ENCODE results near the gene PRRC1. TPM values are rescaled to one million over a fixed set of nuclear protein-coding genes. Genes with fewer than 3 reads are reported as not detected.

PRRC1 gene
- 10 to 100 TPM; 37.9 to 41.0 TPM for total RNA-seq

- Mint-ChIP-seq H3K4me1 (peaks cover 22% of the 10 kb centered on the region), H3K4me3 (peak within 1 kb of the TSS; percentile 81), H3K36me3 (peaks cover 32% of the 10 kb centered on the region), H3K27me3 (peaks cover 3% of the 10 kb centered on the region), H3K27ac (peak within 1 kb of the TSS; percentile 79), H3K9me3 (peaks cover 10% of the 10 kb centered on the region)
- ATAC-seq (ENCODE audit: low read depth): peak; percentile 97
- POLR2A ChIA-PET: interaction anchor here (0.7 to 1.2 kb wide), 3 partner anchors 11 to 740 kb away, joined by 3 to 4 read pairs (median 3); no protein-coding TSS in a partner anchor
- DNase-seq: peak; percentile 81
Measured at GRCh38 chr5:127517480-127518318, at the start of gene PRRC1. Gene PRRC1 (plus strand): TSS chr5:127517640. CDS start chr5:127523480, 5,840 bp downstream.

- no peaks in the 10 kb centered on the region for H3K9me3 Mint-ChIP-seq
- no peak overlapping the region for H3K4me3 Mint-ChIP-seq
Measured at GRCh38 chr5:127471211-127471610, 46.2 kb upstream of the PRRC1 start.

GRCh38 chr5:127472700-127473099, 44.7 kb upstream of the PRRC1 start:
- POLR2A ChIA-PET: no interaction called here
- ATAC-seq (ENCODE audit: low read depth) (no peak), DNase-seq (no peak)
- H3K4me3 Mint-ChIP-seq: no peak overlapping the region
- H3K4me1 Mint-ChIP-seq: no peaks in the 10 kb centered on the region
- peaks cover 18% of the 10 kb centered on the region for H3K27me3 Mint-ChIP-seq
- H3K27ac Mint-ChIP-seq: no peak overlapping the region
- no peaks in the 10 kb centered on the region for H3K36me3 Mint-ChIP-seq
- H3K9me3 Mint-ChIP-seq: no peaks in the 10 kb centered on the region

More at GRCh38 chr5:127471211-127471610, 46.2 kb upstream of the PRRC1 start:
- Mint-ChIP-seq H3K27ac (no peak overlapping the region), H3K27me3 (peaks cover 21% of the 10 kb centered on the region), H3K36me3 (no peaks in the 10 kb centered on the region), H3K4me1 (no peaks in the 10 kb centered on the region)
- POLR2A ChIA-PET: no interaction called here
- DNase-seq (no peak), ATAC-seq (ENCODE audit: low read depth) (no peak)

GRCh38 chr5:127486471-127486870, 31.0 kb upstream of the PRRC1 start:
- Mint-ChIP-seq H3K27me3 (peaks cover 42% of the 10 kb centered on the region), H3K9me3 (no peaks in the 10 kb centered on the region), H3K4me3 (no peak overlapping the region), H3K27ac (no peak overlapping the region), H3K36me3 (no peaks in the 10 kb centered on the region), H3K4me1 (no peaks in the 10 kb centered on the region)
- no peak for DNase-seq
- ATAC-seq (ENCODE audit: low read depth): no peak
- POLR2A ChIA-PET: no interaction called here

GRCh38 chr5:127492854-127493738, 24.3 kb upstream of the PRRC1 start:
- Mint-ChIP-seq H3K36me3 (no peaks in the 10 kb centered on the region), H3K27ac (no peak overlapping the region), H3K4me3 (no peak overlapping the region), H3K9me3 (no peaks in the 10 kb centered on the region), H3K27me3 (peaks cover 48% of the 10 kb centered on the region), H3K4me1 (no peaks in the 10 kb centered on the region)
- ATAC-seq (ENCODE audit: low read depth): peak; percentile 39
- no peak for DNase-seq
- POLR2A ChIA-PET: no interaction called here

GRCh38 chr5:127498548-127498947, 18.9 kb upstream of the PRRC1 start:
- H3K9me3 Mint-ChIP-seq: no peaks in the 10 kb centered on the region
- no peak overlapping the region for H3K4me3 Mint-ChIP-seq
- POLR2A ChIA-PET: no interaction called here
- no peaks in the 10 kb centered on the region for H3K4me1 Mint-ChIP-seq
- ATAC-seq (ENCODE audit: low read depth) (no peak), DNase-seq (no peak)
- H3K27ac Mint-ChIP-seq: no peak overlapping the region
- H3K36me3 Mint-ChIP-seq: no peaks in the 10 kb centered on the region
- H3K27me3 Mint-ChIP-seq: peaks cover 27% of the 10 kb centered on the region

- no peak for DNase-seq
- Mint-ChIP-seq H3K4me3 (no peak overlapping the region), H3K27ac (no peak overlapping the region), H3K36me3 (no peaks in the 10 kb centered on the region), H3K4me1 (no peaks in the 10 kb centered on the region), H3K27me3 (peaks cover 25% of the 10 kb centered on the region), H3K9me3 (no peaks in the 10 kb centered on the region)
- POLR2A ChIA-PET: no interaction called here
- ATAC-seq (ENCODE audit: low read depth): no peak
Measured at GRCh38 chr5:127505905-127506304, 11.5 kb upstream of the PRRC1 start.

GRCh38 chr5:127506616-127507015, 10.8 kb upstream of the PRRC1 start:
- POLR2A ChIA-PET: no interaction called here
- ATAC-seq (ENCODE audit: low read depth): no peak
- peaks cover 1% of the 10 kb centered on the region for H3K4me1 Mint-ChIP-seq

GRCh38 chr5:127508644-127509373, 8.6 kb upstream of the PRRC1 start:
- Mint-ChIP-seq H3K4me1 (peaks cover 1% of the 10 kb centered on the region), H3K9me3 (no peaks in the 10 kb centered on the region), H3K36me3 (no peaks in the 10 kb centered on the region), H3K27me3 (peaks cover 38% of the 10 kb centered on the region), H3K4me3 (no peak overlapping the region), H3K27ac (no peak overlapping the region)
- POLR2A ChIA-PET: no interaction called here
- DNase-seq (no peak), ATAC-seq (ENCODE audit: low read depth) (no peak)

More at GRCh38 chr5:127506616-127507015, 10.8 kb upstream of the PRRC1 start:
- H3K36me3 Mint-ChIP-seq: no peaks in the 10 kb centered on the region
- no peak for DNase-seq
- no peak overlapping the region for H3K27ac Mint-ChIP-seq
- no peak overlapping the region for H3K4me3 Mint-ChIP-seq
- H3K27me3 Mint-ChIP-seq: peaks cover 30% of the 10 kb centered on the region
- H3K9me3 Mint-ChIP-seq: no peaks in the 10 kb centered on the region

- Mint-ChIP-seq H3K36me3 (no peaks in the 10 kb centered on the region), H3K27me3 (peaks cover 24% of the 10 kb centered on the region), H3K4me1 (peaks cover 6% of the 10 kb centered on the region), H3K27ac (no peak overlapping the region), H3K9me3 (no peaks in the 10 kb centered on the region), H3K4me3 (no peak overlapping the region)
- ATAC-seq (ENCODE audit: low read depth) (no peak), DNase-seq (no peak)
- POLR2A ChIA-PET: no interaction called here
Measured at GRCh38 chr5:127513408-127513970, 4.0 kb upstream of the PRRC1 start.

GRCh38 chr5:127514816-127515215, 2.6 kb upstream of the PRRC1 start:
- no peak overlapping the region for H3K27ac Mint-ChIP-seq
- POLR2A ChIA-PET: no interaction called here
- no peaks in the 10 kb centered on the region for H3K9me3 Mint-ChIP-seq

GRCh38 chr5:127515693-127516440, 1.6 kb upstream of the PRRC1 start:
- peaks cover 14% of the 10 kb centered on the region for H3K27me3 Mint-ChIP-seq
- POLR2A ChIA-PET: interaction anchor here (0.7 kb wide), 1 partner anchor 663 kb away, joined by 3 read pairs; no protein-coding TSS in a partner anchor
- H3K9me3 Mint-ChIP-seq: peaks cover 3% of the 10 kb centered on the region
- no peak overlapping the region for H3K27ac Mint-ChIP-seq
- H3K4me1 Mint-ChIP-seq: peaks cover 19% of the 10 kb centered on the region
- peaks cover 18% of the 10 kb centered on the region for H3K36me3 Mint-ChIP-seq
- no peak for ATAC-seq (ENCODE audit: low read depth)
- no peak for DNase-seq
- no peak overlapping the region for H3K4me3 Mint-ChIP-seq

More at GRCh38 chr5:127514816-127515215, 2.6 kb upstream of the PRRC1 start:
- Mint-ChIP-seq H3K4me3 (no peak overlapping the region), H3K27me3 (peaks cover 17% of the 10 kb centered on the region), H3K4me1 (peaks cover 18% of the 10 kb centered on the region), H3K36me3 (peaks cover 8% of the 10 kb centered on the region)
- ATAC-seq (ENCODE audit: low read depth): no peak
- no peak for DNase-seq

Measured in activated naive CD8-positive, alpha-beta T cell treated with anti-CD3 and anti-CD28 coated beads, Interleukin-2, amount 10 ng/mL, durations not matched to agents 7 days and 5 days (primary cell).